ENCODE measurements around the gene HS3ST3A1. TPM values are rescaled to one million over a fixed set of nuclear protein-coding genes. Genes with fewer than 3 reads are reported as not detected.

Gene HS3ST3A1
- total RNA-seq, 1 experiment from 2014 or later, result 3.4 TPM

DNA sequence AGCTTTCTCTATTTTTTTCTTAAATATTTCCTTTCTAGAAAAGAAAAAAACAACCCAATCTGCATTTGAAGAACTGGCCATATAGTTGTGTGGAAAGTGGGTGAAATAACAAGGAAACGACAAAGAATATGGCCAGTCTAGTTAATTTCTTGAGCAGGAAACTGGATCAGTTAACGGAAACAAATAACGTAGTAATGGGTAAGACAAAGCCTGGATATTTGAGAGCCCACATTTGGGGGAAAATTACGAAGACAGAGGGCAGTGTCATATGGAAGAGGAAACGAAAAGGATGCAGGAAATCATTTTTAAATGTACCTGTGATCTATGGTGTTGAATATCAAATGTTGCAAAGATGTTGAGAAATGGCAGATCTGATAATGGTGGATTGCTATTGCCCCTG, 78.6 kb downstream of the HS3ST3A1 start:
- no peaks in the 10 kb centered on the region for H3K27me3 ChIP-seq (ENCODE audit: insufficient read depth, low read length)
- H3K79me1 ChIP-seq (ENCODE audit: insufficient read depth, low read depth, low read length, poor library complexity, severe bottlenecking), result no peaks in the 10 kb centered on the region
- H2BK5ac ChIP-seq (ENCODE audit: insufficient read length, low read length), result no peak overlapping the region
- no peak overlapping the region for H3K18ac ChIP-seq (ENCODE audit: insufficient read length, low read depth, low read length)
- H3K4me1 ChIP-seq (ENCODE audit: insufficient read depth, low read length), result no peaks in the 10 kb centered on the region
- no peak overlapping the region for H3K4me2 ChIP-seq (ENCODE audit: insufficient read depth, insufficient read length, low read length)
- H2AFZ ChIP-seq (ENCODE audit: low read length), result no peak overlapping the region
- H3K27me3 Mint-ChIP-seq (ENCODE audit: low read depth), result no peaks in the 10 kb centered on the region
- no peak overlapping the region for H2BK120ac ChIP-seq (ENCODE audit: low read depth, low read length, poor library complexity, severe bottlenecking)
- no peaks in the 10 kb centered on the region for H3K36me3 Mint-ChIP-seq (ENCODE audit: insufficient read depth in 1 of 3, low read depth in 3 of 3)
- H3K9me3 Mint-ChIP-seq, result no peaks in the 10 kb centered on the region
- H3K9me3 ChIP-seq (ENCODE audit: control insufficient read depth, low read depth, low read length), result no peaks in the 10 kb centered on the region
- TF ChIP-seq CTCF (conservative IDR thresholded peaks at IDR 0.05), result no peak
- H3K56ac ChIP-seq (ENCODE audit: insufficient read length, low read depth, low read length), result no peak overlapping the region
- H3K27ac ChIP-seq (ENCODE audit: insufficient read length, low read depth, low read length), result no peak overlapping the region
- DNase-seq, result no peak
- H3K23ac ChIP-seq (ENCODE audit: insufficient read length, low read depth, low read length), result no peak overlapping the region
- H4K8ac ChIP-seq (replicated peaks; ENCODE audit: insufficient read length, low read depth, low read length), result no peak overlapping the region
- H3K4me1 Mint-ChIP-seq, result peaks cover 6 to 16% of the 10 kb centered on the region in 2 experiments
- no peaks in the 10 kb centered on the region for H3K23me2 ChIP-seq (ENCODE audit: insufficient read length, low read depth, low read length, poor library complexity, severe bottlenecking)
- H4K20me1 ChIP-seq (ENCODE audit: control insufficient read depth, insufficient read depth, insufficient read length), result no peaks in the 10 kb centered on the region
- no peak overlapping the region for H3K27ac Mint-ChIP-seq
- H2BK15ac ChIP-seq (ENCODE audit: low read depth, low read length), result no peak overlapping the region
- no peak overlapping the region for H3K4ac ChIP-seq (ENCODE audit: low read depth, low read length)
- H4K5ac ChIP-seq (ENCODE audit: insufficient read length, low read depth, low read length), result no peak overlapping the region
- H3K79me2 ChIP-seq (ENCODE audit: insufficient read depth, low read length), result no peaks in the 10 kb centered on the region
- H2BK20ac ChIP-seq (ENCODE audit: low read depth, low read length, poor library complexity, severe bottlenecking), result no peak overlapping the region
- no peak overlapping the region for H4K91ac ChIP-seq (ENCODE audit: insufficient read length, low read depth, low read length)
- no peak overlapping the region for H2BK12ac ChIP-seq (ENCODE audit: insufficient read length, low read depth, low read length)
- no peak overlapping the region for H3K9ac ChIP-seq (ENCODE audit: extremely low read depth, insufficient read length, low read length)
- WGBS (ENCODE audit: extremely low coverage, insufficient read length, low lambda C conversion rate), result no CpG with 5 or more reads among the region's 5 CpGs
- H3K14ac ChIP-seq (ENCODE audit: insufficient read depth, low read length), result no peak overlapping the region
- H3T11ph ChIP-seq (ENCODE audit: low read length), result no peak overlapping the region
- H3K4me3 Mint-ChIP-seq, result no peak overlapping the region
- H2AK5ac ChIP-seq (ENCODE audit: insufficient read length, low read length), result no peak overlapping the region
